Heart left ventricle (tissue), 16 donors: ENCODE data around the gene METTL3. TPM values are rescaled to one million over a fixed set of nuclear protein-coding genes. Genes with fewer than 3 reads are reported as not detected.

Experiments used
- ATAC-seq, 4 donors: fragments of 200-7000 bp; cut with Tn5 transposase; one replicate each; pipeline ENCODE4 v1.9.1; 2020 to 2022; ENCODE audit warnings: moderate library complexity in 4 of 4, mild to moderate bottlenecking in 3 of 4, moderate number of reproducible peaks in 1 of 4
- DNase-seq, 5 donors: peaks; one replicate each; pipeline ENCODE4 v3.0.0-alpha.2; 2020
- H3K27ac ChIP-seq, 12 donors: fragments of 200-600 bp; sonication (generic) in 4 of 12; one replicate each; pipeline versions ENCODE4 v1.5.0 to v1.8.0; 2016 to 2022; ENCODE audit warnings: mild to moderate bottlenecking in 2 of 12
- H3K27me3 ChIP-seq, 9 donors: fragments of 200-600 bp; sonication (generic) in 2 of 9; one replicate each; pipeline versions ENCODE4 v1.5.1 to v1.8.0; 2016 to 2022; ENCODE audit warnings: mild to moderate bottlenecking in 3 of 9
- H3K36me3 ChIP-seq, 9 donors: fragments of 200-600 bp; sonication (generic) in 2 of 9; one replicate each; pipeline versions ENCODE4 v1.5.0 to v1.8.0; 2018 to 2022; ENCODE audit warnings: mild to moderate bottlenecking in 2 of 9
- H3K4me1 ChIP-seq, 12 donors: fragments of 200-600 bp; sonication (generic) in 4 of 12; one replicate each; pipeline versions ENCODE4 v1.5.0 to v1.8.0; 2016 to 2022; ENCODE audit warnings: mild to moderate bottlenecking in 3 of 12
- H3K4me3 ChIP-seq, 12 donors: fragments of 200-600 bp; sonication (generic) in 4 of 12; one replicate each; pipeline versions ENCODE4 v1.5.0 to v1.8.0; 2017 to 2022; ENCODE audit warnings: mild to moderate bottlenecking in 9 of 12, moderate library complexity in 4 of 12
- H3K9me3 ChIP-seq, 12 donors: fragments of 200-600 bp; sonication (generic) in 4 of 12; one replicate each; pipeline versions ENCODE4 v1.5.0 to v1.8.0; 2016 to 2022; ENCODE audit warnings: mild to moderate bottlenecking in 1 of 12
- POLR2A ChIP-seq, 2 donors: fragments of 450-650 bp; IDR thresholded peaks; one replicate each; pipeline ENCODE4 v1.6.1; 2017; ENCODE audit warnings: antibody characterized with exemption in 2 of 2, mild to moderate bottlenecking in 2 of 2, moderate library complexity in 2 of 2
- WGBS, 4 donors: extraction: QIAGEN DNeasy Blood & Tissue Kit in 2 of 4; methylation state at CpG; one replicate each; pipeline versions ENCODE4 v1.1.5 to v1.1.7; 2013 to 2018; 5-methylcytosine and 5-hydroxymethylcytosine counted together
- intact Hi-C, 10 donors: fragments of 100-400 bp; cut with DNase I; formaldehyde crosslinking; loops; one replicate each; pipeline versions ENCODE4 v1.11.1 to v1.14.2; 2022
- polyA plus RNA-seq, 2 donors: library from polyadenylated mRNA; stranded (reverse); fragments of 200-250 nt; gene quantifications; one replicate each; pipeline ENCODE4 v1.2.3, GENCODE V29; 2013
- total RNA-seq, 9 donors: library from RNA; depleted of rRNA in 2 of 9; stranded (reverse); fragments of >200 nt in 2 of 9; fragmentation: NEBNext Ultra II Directional in 3 of 9; extraction: Animal tissue kit (Norgen Biotek cat#: 25700) in 3 of 9; gene quantifications; one replicate each; pipeline versions ENCODE4 v1.1.0 to v1.2.4, GENCODE V29; 2016 to 2023
- TF ChIP-seq, protein P1 (sequence below), 12 donors: fragments of 200-600 bp; sonication (generic) in 4 of 12; IDR thresholded peaks; one replicate each; pipeline versions ENCODE4 v1.5.0 to v1.8.0; 2018 to 2022; ENCODE audit warnings: antibody characterized with exemption in 12 of 12, mild to moderate bottlenecking in 5 of 12
- donor health status: ischemic (EF 13 %, LVEDD 7.1; RV severe dilation, severe dysfunction).
- donor health status: healthy with polysubstance abuse.
- donor health status: DM: no; HTN: yes; CAD: no.
- donor health status: DM: no; HTN: no; CAD: no.
- donor health status: ischemic (EF 25% LVEDD 6.9; RV normal size, moderate dysfunction).
- donor health status: ischemic (EF 25% LVEDD 5.7; RV mildly dilated, moderate dysfunction).
- donor health status: healthy.
- donor health status: DM: yes; HTN: yes; CAD: no.
- donor health status: ischemic (EF 35%, LVEDD 5.7; RV mildly dilated, moderate dysfunction).
- donor health status: nonischemic (EF 11% LVEDD 7.7; RV severe dilation, severe dysfunction).
- donor health status: DM: yes; HTN: yes; CAD: no.
- donor health status: PGD.
- donor health status: ischemic (EF 29% LVEDD 5.4; RV normal size, mild dysfunction).
- donor health status: nonischemic (EF 23%, LVEDD 6.1; RV moderate dilation, normal function).

Gene METTL3
- total and polyA plus RNA-seq, 11 donors = 21.0 to 37.0 (median 25.2) TPM

DNA sequence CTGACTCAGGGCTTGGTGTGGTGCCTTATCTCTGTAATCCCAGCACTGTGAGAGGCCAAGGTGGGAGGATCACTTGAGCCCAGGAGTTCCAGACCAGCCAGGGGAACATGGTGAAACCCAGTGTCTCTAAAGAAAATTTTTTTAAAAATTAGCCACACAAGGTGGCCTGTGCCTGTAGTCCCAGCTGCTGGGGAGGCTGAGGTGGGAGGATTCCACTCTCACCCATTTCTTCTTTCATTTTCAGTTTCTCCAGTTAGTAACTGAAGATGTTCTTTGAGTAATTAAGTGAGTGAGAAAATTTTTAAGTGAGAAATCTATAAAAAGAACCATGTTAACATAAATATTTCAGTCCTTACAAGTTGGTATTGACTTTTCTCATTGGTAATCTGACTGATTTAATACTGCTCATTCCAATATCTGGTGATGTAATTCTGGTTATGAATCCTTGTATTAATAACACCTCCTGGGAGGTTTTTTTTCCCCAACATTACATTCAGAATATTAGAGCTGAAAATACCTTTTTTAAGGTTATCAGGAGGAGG is 6.1 kb downstream of the METTL3 start:
- no peak overlapping the region for H3K4me3 ChIP-seq
- intact Hi-C loops = loop anchor here in 3 of 10 donors (5.0 to 10.0 kb wide), 2 partner anchors 50 to 52 kb away; no protein-coding TSS in a partner anchor
- peaks cover 0 to 29% (median 10%) of the 10 kb centered on the region in 12 donors for H3K4me1 ChIP-seq
- ATAC-seq = no peak
- no peaks in the 10 kb centered on the region for H3K27me3 ChIP-seq
- DNase-seq = no peak
- H3K36me3 ChIP-seq = peaks cover 0 to 69% (median 52%) of the 10 kb centered on the region in 9 donors
- H3K9me3 ChIP-seq = no peaks in the 10 kb centered on the region
- H3K27ac ChIP-seq = peak overlapping the region in 1 of 12 donors; percentile 8
- TF ChIP-seq POLR2A (IDR thresholded peaks at IDR 0.05) = no peak
- TF ChIP-seq, protein P1, sequence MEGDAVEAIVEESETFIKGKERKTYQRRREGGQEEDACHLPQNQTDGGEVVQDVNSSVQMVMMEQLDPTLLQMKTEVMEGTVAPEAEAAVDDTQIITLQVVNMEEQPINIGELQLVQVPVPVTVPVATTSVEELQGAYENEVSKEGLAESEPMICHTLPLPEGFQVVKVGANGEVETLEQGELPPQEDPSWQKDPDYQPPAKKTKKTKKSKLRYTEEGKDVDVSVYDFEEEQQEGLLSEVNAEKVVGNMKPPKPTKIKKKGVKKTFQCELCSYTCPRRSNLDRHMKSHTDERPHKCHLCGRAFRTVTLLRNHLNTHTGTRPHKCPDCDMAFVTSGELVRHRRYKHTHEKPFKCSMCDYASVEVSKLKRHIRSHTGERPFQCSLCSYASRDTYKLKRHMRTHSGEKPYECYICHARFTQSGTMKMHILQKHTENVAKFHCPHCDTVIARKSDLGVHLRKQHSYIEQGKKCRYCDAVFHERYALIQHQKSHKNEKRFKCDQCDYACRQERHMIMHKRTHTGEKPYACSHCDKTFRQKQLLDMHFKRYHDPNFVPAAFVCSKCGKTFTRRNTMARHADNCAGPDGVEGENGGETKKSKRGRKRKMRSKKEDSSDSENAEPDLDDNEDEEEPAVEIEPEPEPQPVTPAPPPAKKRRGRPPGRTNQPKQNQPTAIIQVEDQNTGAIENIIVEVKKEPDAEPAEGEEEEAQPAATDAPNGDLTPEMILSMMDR (IDR thresholded peaks at IDR 0.05) = no peak

DNA sequence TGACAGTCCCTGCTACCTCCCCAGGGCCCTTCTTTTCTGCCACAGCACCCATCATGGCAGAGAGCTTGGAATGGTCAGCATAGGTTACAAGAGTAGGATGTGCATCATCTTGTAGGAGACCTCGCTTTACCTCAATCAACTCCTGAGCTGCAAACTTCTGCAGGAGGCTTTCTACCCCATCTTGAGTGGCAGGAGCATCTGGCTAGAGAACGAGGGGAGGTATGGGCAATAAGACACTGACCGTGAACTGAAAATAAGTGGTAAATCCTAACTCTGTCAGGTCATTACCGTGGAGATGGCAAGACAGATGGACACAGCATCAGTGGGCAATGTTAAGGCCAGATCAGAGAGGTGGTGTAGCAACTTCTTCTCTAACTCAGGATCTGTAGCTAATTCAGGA is 7.8 kb downstream of the METTL3 start:
- peaks cover 0 to 79% (median 67%) of the 10 kb centered on the region in 9 donors for H3K36me3 ChIP-seq
- H3K27me3 ChIP-seq = no peaks in the 10 kb centered on the region
- H3K4me3 ChIP-seq = no peak overlapping the region
- DNase-seq (no peak), ATAC-seq (no peak)
- H3K4me1 ChIP-seq = peaks cover 0 to 16% (median 0%) of the 10 kb centered on the region in 12 donors
- WGBS, 4 donors = 89 to 100% (median 97%) methylated on average over 2 to 4 of the region's 4 CpGs
- TF ChIP-seq, protein P1 (IDR thresholded peaks at IDR 0.05) = no peak
- no peak for TF ChIP-seq POLR2A (IDR thresholded peaks at IDR 0.05)
- intact Hi-C loops = loop anchor here in 2 of 10 donors (5.0 to 10.0 kb wide), 2 partner anchors 51 to 54 kb away; no protein-coding TSS in a partner anchor
- no peaks in the 10 kb centered on the region for H3K9me3 ChIP-seq
- no peak overlapping the region for H3K27ac ChIP-seq

DNA sequence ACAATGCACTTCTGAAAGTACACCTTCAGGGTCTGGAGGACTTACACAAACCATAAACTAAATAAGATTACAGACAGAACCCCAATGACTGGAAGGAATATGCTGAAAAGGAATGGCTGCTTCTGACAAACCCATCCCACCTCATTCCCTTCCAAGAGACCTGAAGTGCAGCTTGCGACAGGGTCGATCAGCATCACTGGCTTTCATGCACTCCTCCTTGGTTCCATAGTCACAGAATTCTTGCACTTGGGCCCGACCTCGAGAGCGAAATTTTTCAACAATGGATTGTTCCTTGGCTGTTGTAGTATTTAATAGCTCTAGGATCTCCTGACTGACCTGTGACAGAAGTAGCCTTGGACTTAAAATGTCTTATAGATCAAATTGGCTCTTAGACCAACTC is 9.6 kb downstream of the METTL3 start:
- DNase-seq (no peak), ATAC-seq (no peak)
- TF ChIP-seq, protein P1 (IDR thresholded peaks at IDR 0.05) = no peak
- TF ChIP-seq POLR2A (IDR thresholded peaks at IDR 0.05) = no peak
- Histone ChIP-seq H3K4me3 (no peak overlapping the region), H3K36me3 (peaks cover 0 to 83% (median 72%) of the 10 kb centered on the region in 9 donors), H3K9me3 (no peaks in the 10 kb centered on the region), H3K27ac (no peak overlapping the region), H3K27me3 (no peaks in the 10 kb centered on the region), H3K4me1 (peaks cover 0 to 10% (median 0%) of the 10 kb centered on the region in 12 donors)
- WGBS, 4 donors = 90 to 92% (median 91%) methylated on average over 5 of the region's 5 CpGs
- intact Hi-C loops = loop anchor here in 2 of 10 donors (5.0 to 10.0 kb wide), 2 partner anchors 53 to 56 kb away; no protein-coding TSS in a partner anchor

DNA sequence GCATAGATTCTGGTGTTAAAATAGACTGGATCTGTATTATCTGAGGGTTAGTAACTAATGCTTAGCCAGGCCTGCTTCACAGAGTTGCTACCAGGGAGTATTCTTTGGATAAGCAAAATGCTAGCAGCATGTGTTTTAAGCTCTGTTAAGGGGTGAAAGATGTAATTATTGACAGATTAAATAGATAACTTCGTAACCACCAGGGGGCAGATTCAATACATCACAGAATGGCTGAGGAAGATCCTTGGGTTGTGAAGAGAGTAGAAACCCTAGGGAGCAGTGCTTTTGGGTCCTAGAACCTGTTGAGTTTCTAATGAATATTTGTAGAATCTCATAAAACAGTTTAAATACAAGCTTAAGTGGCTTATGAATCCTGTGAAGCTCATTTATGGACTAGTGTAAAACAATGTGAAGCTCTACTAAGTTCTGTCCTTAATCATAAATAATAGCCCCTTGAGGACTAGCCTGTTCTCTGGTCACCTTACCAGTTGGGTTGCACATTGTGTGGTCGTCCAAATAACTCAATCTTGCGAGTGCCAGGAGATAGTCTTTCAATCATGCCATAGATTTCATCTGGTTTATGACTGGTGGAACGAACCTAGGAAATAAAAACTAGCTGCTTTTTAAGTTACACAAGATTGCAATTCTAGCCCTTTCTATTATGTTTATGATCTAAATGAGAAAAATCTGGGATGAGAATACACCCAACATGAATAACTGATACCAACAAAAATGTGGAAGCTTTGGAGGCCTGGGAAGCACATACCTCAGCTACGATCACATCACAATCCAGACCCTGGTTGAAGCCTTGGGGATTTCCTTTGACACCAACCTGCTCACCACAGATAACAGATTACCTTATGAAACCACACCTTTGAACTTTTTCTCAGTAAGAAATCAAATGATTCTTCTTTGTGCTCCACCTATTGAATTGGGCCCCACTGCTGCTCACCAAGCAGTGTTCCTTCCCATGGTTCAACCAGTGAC is 12.3 kb downstream of the METTL3 start:
- no peaks in the 10 kb centered on the region for H3K4me1 ChIP-seq
- peaks cover 0 to 100% (median 98%) of the 10 kb centered on the region in 9 donors for H3K36me3 ChIP-seq
- no peak overlapping the region for H3K4me3 ChIP-seq
- 66 to 70% (median 68%) methylated on average over 5 of the region's 5 CpGs for WGBS, 4 donors
- H3K27ac ChIP-seq = no peak overlapping the region
- ATAC-seq (peak in 1 of 4 donors; percentile 30), DNase-seq (no peak)
- no peak for TF ChIP-seq POLR2A (IDR thresholded peaks at IDR 0.05)
- TF ChIP-seq, protein P1 (IDR thresholded peaks at IDR 0.05) = peak in 10 of 12 donors; percentile 19 to 59 (median 44)
- no peaks in the 10 kb centered on the region for H3K9me3 ChIP-seq
- intact Hi-C loops = loop anchor here in 5 of 10 donors (2.0 to 5.0 kb wide), 2 partner anchors 58 kb away; no protein-coding TSS in a partner anchor
- no peaks in the 10 kb centered on the region for H3K27me3 ChIP-seq
